Suprapubic skin (tissue), 4 donors: ENCODE measurements around the gene LRRTM1.

Experiments used
- CTCF ChIP-seq, 2 donors: fragments of 200-600 bp in 1 of 2; fragments of 450-650 bp in 1 of 2; sonication (generic) in 1 of 2; IDR thresholded peaks; one replicate each; pipeline ENCODE4 v1.5.1; 2016 to 2019; ENCODE audit warnings: antibody characterized with exemption in 2 of 2, mild to moderate bottlenecking in 1 of 2, moderate library complexity in 1 of 2
- EP300 ChIP-seq: sonication (generic); formaldehyde crosslinking; IDR thresholded peaks from one replicate; pipeline ENCODE4 v1.6.1; 2017; ENCODE audit warnings: antibody characterized with exemption
- POLR2A ChIP-seq, 2 donors: fragments of 450-650 bp; IDR thresholded peaks; one replicate each; pipeline ENCODE4 v1.6.1; 2017; ENCODE audit warnings: antibody characterized with exemption in 2 of 2, mild to moderate bottlenecking in 2 of 2, moderate library complexity in 2 of 2
- POLR2AphosphoS5 ChIP-seq, 3 donors: sonication (generic); formaldehyde crosslinking; IDR thresholded peaks; one replicate each; pipeline ENCODE4 v1.6.1; 2017; ENCODE audit warnings: antibody characterized with exemption in 3 of 3

GRCh38 chr2:80259292-80259691, 45.3 kb downstream of the LRRTM1 start:
- TF ChIP-seq CTCF (IDR thresholded peaks at IDR 0.05) = no peak
- TF ChIP-seq POLR2AphosphoS5 (IDR thresholded peaks at IDR 0.05) = no peak
- TF ChIP-seq POLR2A (IDR thresholded peaks at IDR 0.05) = no peak
- no peak for TF ChIP-seq EP300
